GM18505 (cell line): ENCODE results near the gene RAB23.

ENCODE experiments used
- ATAC-seq: cut with Tn5 transposase; IDR thresholded peaks from one replicate; pipeline ENCODE4 v1.9.1; 2021; ENCODE audit not compliant: unreplicated experiment
- POLR2A ChIP-seq: IDR thresholded peaks from 4 replicates; pipeline ENCODE4 v1.6.1; 2011; ENCODE audit warnings: borderline replicate concordance; ENCODE audit not compliant: insufficient read depth, insufficient read length; ENCODE audit errors: extremely low read depth

The RAB23 gene

DNA sequence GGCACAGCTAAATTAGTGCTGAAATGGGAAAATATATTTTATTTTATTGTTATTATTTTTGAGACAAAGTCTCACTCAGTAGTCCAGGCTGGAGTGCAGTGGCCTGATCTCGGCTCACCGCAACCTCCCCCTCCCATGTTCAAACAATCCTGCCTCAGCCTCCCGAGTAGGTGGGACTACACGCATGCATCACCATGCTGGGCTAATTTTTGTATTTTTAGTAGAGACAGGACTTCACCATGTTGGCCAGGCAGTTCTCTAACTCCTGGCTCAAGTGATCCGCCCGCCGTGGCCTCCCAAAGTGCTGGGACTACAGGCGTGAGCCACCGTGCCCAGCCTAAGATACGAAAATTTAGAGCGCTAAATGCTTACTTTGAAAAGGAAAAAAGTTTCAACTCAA lies 4.8 kb downstream of the RAB23 start:
- ATAC-seq = no peak
- no peak for TF ChIP-seq POLR2A

GRCh38 chr6:57216235-57217101 lies 5.6 kb downstream of the RAB23 start:
- ATAC-seq = no peak
- TF ChIP-seq POLR2A = no peak

DNA sequence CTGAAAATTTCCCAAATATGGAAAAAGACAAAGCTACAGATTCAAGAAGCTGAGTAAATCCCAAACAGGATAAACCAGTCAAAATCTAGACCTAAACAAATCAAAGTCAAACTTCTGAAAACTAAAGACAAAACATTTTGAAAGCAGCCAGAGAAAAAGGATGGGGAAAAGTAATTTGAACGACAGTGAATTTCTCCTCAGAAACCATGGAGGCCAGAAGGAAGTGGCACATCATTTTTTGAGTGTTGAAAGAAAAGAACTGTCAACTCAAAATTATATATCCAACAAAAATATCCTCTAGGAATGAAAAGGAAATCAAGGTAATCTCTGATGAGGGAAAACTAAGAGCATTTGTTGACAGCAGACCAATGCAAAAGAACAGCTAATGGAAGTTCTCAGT lies 6.8 kb downstream of the RAB23 start:
- ATAC-seq = no peak

GRCh38 chr6:57210060-57210459 lies 12.0 kb downstream of the RAB23 start:
- no peak for TF ChIP-seq POLR2A
- no peak for ATAC-seq

More for the DNA sequence above, 6.8 kb downstream of the RAB23 start:
- no peak for TF ChIP-seq POLR2A

DNA sequence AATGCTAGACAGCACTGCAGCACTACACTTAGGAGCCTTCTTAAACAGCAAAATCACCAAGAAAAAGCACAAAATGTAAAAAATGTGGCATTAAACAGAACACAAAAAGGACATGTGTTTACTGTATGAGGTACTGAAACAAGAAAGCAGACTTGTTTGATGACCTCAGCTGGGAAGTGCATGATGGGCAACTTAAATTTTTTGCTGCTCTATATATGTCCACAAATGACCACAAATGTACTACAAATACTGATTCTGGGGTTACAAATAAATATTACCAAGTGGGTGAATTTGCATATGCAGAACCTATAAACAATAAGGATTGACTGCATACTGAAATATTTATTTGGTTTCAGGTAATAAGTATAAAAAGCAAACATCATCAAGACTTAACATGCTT lies 13.1 kb downstream of the RAB23 start:
- no peak for ATAC-seq

DNA sequence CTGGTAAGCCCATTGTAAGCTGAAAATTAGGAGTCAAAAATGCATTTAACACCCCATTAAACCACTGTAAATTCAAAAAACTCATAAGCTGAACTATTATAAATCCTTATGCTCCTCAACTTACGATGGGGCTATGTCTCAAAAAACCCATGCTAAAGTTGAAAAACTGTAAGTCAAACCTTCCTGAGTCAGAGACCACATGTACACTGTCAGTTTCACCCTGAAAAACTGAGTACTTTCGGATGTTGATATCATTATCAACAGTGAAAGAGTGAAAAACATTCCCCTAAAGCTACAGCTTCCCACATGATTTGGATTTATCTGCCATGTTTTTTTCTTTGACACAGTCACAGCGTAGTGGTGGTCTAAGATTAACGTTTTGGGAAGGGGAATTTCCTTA lies 14.2 kb downstream of the RAB23 start:
- ATAC-seq = no peak
- TF ChIP-seq POLR2A = no peak

More for the DNA sequence above, 13.1 kb downstream of the RAB23 start:
- TF ChIP-seq POLR2A = no peak

DNA sequence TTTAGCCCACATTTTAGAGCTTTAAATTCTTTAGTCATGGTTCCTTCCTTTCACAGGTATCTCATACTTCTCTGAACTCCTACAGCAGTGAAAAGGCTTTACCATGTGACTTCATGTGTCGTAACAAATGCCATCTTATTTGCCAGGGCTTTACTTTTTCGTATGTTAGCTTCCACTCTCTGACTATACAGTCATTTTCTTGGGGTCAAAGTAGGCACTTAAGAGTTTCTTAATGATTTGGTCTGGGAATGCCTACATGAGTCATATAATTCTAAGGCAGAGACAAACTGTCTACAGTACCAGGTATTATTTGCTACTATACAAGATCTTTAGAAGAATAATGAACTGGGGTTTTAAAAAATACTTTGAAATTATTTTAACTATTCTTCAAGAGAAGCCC lies 15.0 kb downstream of the RAB23 start:
- no peak for ATAC-seq
- TF ChIP-seq POLR2A = no peak

DNA sequence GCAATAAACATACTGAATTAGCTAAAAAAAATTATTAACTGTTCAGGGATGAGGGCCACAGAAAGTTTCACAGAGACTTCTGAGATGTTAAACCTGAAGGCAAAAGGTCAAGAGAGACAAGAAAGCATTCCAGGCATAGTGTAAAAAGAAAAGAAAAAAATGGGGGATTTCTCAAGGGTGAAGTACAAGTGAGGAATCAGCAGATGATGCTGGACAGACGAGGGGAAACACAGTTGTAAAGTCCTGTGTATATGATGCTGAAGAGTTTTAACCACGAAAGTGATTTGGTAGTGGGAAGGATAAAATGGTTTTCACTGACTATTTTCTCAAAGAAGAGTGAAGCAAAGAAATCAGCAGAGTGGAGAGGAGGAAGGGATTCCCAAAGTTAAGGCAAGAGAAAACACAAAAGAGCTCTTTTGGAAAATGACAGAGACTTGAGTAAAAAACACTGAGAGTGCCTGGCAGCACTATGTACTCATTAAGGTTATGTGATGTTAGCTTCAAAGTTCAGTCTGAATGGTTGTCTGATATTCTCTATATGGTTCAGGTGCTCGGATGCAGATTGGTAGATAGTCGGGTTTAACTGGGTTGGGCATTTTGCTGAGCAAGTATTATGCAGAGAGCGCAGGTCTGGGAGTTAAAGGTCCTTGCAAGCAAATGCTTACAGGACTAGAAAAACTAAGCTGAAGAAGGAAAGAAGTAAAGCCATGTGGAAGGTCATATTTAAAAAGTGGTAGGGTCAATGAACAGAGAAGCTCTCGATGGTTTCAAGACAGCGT lies 16.4 kb downstream of the RAB23 start:
- TF ChIP-seq POLR2A = no peak
- ATAC-seq = no peak

- TF ChIP-seq POLR2A = no peak
- no peak for ATAC-seq
Observed at GRCh38 chr6:57201718-57202117, 20.4 kb downstream of the RAB23 start.

DNA sequence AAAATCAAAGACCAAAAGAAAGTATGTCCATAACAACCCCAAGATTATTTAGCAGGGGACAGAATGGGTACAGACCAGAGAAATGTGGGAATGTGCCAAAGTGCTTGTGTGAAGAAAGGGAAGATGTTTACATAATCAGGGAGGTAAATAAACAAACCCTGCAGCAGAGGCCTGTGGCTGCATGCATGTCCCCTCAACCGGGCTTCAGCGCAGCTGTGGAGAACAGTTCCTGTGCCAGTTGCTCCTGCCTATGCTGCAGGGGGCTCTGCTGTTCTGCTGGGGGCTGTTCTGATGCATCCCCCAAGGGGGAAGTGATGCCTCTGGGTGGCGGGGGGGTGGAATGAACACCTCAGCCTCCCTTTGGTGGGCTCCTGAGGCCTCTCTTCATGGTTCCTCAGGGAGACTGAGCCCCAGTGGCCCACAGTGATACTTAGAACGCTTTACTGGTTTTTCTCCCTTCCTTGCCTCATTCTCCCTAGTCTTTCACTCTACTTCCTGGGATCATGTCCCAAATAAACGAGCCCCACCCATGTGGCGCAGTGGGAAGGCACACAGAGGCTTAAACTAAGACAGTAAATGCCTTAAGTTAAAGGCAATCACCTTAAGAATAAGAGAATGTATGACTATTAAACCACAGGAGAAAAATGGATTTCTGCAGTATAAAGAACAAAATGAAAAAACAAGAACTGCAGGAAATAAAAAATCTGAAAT lies 23.0 kb downstream of the RAB23 start:
- ATAC-seq = no peak
- no peak for TF ChIP-seq POLR2A

- TF ChIP-seq POLR2A = no peak
- no peak for ATAC-seq
Observed at GRCh38 chr6:57195457-57195856, 26.6 kb downstream of the RAB23 start.

- no peak for TF ChIP-seq POLR2A
- no peak for ATAC-seq
Observed at GRCh38 chr6:57193177-57193576, 28.9 kb downstream of the RAB23 start.

- TF ChIP-seq POLR2A = no peak
- no peak for ATAC-seq
Observed at GRCh38 chr6:57190140-57190539, 32.0 kb downstream of the RAB23 start.
